ENCODE data around the gene SLC24A3.

DNA sequence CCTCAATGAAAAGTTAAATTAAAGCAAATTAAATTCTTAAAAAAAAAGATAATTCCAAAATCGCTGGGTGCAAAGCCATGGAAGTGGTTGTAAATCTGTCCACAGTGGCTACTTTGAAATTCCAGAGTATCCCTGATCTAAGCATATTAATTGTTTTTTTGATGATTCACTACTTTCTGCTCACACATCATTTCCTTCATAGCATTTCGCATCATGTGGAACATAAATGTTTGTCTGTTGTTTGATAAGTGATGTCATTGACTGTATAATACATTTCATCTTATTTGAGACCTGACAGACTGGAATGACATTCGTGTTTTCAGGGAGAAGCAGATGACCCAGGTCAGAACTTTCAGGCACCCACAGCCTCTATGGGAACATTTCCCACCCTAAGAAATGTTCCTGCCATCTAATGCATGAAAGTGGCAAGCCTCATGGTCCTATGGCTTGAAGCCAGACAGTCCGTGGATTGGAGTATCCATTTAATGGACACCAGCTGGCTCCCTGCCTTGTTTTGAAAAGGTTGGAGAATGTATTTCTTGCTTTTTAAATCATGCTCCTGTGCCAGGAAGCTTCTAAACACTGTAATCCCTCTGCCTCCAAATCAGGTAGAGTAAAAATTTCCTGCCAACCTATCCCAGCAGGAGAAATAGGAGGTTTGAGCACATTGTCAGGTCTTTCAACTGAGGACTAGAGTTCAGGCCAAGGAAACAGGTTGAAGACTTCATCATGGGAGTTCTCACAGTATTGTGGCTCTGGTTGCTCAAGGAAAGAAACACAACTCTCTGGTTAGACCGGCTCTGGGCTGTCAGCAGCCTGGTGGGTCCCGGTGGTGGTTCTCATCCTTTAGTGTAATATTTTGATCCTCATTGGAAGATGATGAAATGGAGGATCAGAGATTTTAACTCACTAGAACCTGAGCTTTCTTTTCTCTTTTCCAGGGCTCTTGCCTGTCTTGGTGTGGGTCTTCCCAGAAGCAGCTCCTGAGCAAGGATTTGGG lies 157.9 kb downstream of the SLC24A3 start:
- TF ChIP-seq, protein P1, sequence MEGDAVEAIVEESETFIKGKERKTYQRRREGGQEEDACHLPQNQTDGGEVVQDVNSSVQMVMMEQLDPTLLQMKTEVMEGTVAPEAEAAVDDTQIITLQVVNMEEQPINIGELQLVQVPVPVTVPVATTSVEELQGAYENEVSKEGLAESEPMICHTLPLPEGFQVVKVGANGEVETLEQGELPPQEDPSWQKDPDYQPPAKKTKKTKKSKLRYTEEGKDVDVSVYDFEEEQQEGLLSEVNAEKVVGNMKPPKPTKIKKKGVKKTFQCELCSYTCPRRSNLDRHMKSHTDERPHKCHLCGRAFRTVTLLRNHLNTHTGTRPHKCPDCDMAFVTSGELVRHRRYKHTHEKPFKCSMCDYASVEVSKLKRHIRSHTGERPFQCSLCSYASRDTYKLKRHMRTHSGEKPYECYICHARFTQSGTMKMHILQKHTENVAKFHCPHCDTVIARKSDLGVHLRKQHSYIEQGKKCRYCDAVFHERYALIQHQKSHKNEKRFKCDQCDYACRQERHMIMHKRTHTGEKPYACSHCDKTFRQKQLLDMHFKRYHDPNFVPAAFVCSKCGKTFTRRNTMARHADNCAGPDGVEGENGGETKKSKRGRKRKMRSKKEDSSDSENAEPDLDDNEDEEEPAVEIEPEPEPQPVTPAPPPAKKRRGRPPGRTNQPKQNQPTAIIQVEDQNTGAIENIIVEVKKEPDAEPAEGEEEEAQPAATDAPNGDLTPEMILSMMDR (conservative IDR thresholded peaks at IDR 0.05; ENCODE audit: low read depth in 2 of 2) = no peak
- TF ChIP-seq, protein P2, sequence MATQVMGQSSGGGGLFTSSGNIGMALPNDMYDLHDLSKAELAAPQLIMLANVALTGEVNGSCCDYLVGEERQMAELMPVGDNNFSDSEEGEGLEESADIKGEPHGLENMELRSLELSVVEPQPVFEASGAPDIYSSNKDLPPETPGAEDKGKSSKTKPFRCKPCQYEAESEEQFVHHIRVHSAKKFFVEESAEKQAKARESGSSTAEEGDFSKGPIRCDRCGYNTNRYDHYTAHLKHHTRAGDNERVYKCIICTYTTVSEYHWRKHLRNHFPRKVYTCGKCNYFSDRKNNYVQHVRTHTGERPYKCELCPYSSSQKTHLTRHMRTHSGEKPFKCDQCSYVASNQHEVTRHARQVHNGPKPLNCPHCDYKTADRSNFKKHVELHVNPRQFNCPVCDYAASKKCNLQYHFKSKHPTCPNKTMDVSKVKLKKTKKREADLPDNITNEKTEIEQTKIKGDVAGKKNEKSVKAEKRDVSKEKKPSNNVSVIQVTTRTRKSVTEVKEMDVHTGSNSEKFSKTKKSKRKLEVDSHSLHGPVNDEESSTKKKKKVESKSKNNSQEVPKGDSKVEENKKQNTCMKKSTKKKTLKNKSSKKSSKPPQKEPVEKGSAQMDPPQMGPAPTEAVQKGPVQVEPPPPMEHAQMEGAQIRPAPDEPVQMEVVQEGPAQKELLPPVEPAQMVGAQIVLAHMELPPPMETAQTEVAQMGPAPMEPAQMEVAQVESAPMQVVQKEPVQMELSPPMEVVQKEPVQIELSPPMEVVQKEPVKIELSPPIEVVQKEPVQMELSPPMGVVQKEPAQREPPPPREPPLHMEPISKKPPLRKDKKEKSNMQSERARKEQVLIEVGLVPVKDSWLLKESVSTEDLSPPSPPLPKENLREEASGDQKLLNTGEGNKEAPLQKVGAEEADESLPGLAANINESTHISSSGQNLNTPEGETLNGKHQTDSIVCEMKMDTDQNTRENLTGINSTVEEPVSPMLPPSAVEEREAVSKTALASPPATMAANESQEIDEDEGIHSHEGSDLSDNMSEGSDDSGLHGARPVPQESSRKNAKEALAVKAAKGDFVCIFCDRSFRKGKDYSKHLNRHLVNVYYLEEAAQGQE (IDR thresholded peaks at IDR 0.05; ENCODE audit: unreplicated experiment) = no peak
- TF ChIP-seq EZH2phosphoT487 (IDR thresholded peaks at IDR 0.05; ENCODE audit: unreplicated experiment) (no peak), POLR2AphosphoS5 (IDR thresholded peaks at IDR 0.05; ENCODE audit: low read depth) (no peak), EZH2 (IDR thresholded peaks at IDR 0.05; ENCODE audit: low read depth, unreplicated experiment) (no peak), JUNB (IDR thresholded peaks at IDR 0.05; ENCODE audit: unreplicated experiment) (no peak), STAT1 (IDR thresholded peaks at IDR 0.05; ENCODE audit: unreplicated experiment) (no peak)
- TF ChIP-seq, protein P3, sequence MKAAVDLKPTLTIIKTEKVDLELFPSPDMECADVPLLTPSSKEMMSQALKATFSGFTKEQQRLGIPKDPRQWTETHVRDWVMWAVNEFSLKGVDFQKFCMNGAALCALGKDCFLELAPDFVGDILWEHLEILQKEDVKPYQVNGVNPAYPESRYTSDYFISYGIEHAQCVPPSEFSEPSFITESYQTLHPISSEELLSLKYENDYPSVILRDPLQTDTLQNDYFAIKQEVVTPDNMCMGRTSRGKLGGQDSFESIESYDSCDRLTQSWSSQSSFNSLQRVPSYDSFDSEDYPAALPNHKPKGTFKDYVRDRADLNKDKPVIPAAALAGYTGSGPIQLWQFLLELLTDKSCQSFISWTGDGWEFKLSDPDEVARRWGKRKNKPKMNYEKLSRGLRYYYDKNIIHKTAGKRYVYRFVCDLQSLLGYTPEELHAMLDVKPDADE (IDR thresholded peaks at IDR 0.05) = no peak
